ENCODE measurements around the gene WAPL.
A peak's percentile ranks its signal among the peaks of the same experiment; 100 is the strongest.
"Not testable (repeated sequence)": the region's sequence is repeated elsewhere in the genome, so short reads cannot be mapped to it uniquely, and the experiment has no call there.

WAPL gene

GRCh38 chr10:86521678-86522509 lies at the start of gene WAPL:
Gene WAPL, minus strand, starts transcription at chr10:86521792. Its CDS starts 3,723 bp downstream, at chr10:86518069.
- H3K4me3 ChIP-seq (ENCODE audit: low read depth, low read length), result peak within 1 kb of the TSS; percentile 93
- in situ Hi-C loops (cut with HindIII; ENCODE audit: low sequenced_read_pairs), result no loop called here
- no peak for TF ChIP-seq CTCF (IDR thresholded peaks at IDR 0.05; ENCODE audit: low read depth, low read length)
- peak; percentile 95 for DNase-seq (ENCODE audit: low read depth, low spot score)

- no peak for DNase-seq (ENCODE audit: low read depth, low spot score)
- H3K4me3 ChIP-seq (ENCODE audit: low read depth, low read length), result no peak overlapping the region
- in situ Hi-C loops (cut with HindIII; ENCODE audit: low sequenced_read_pairs), result no loop called here
- TF ChIP-seq CTCF (IDR thresholded peaks at IDR 0.05; ENCODE audit: low read depth, low read length), result no peak
These were observed 47.7 kb upstream of the WAPL start for GRCh38 chr10:86569335-86569734.

GRCh38 chr10:86566518-86566917 lies 44.9 kb upstream of the WAPL start:
- in situ Hi-C loops (cut with HindIII; ENCODE audit: low sequenced_read_pairs); H3K4me3 ChIP-seq (ENCODE audit: low read depth, low read length); DNase-seq (ENCODE audit: low read depth, low spot score): not testable (repeated sequence)

DNA sequence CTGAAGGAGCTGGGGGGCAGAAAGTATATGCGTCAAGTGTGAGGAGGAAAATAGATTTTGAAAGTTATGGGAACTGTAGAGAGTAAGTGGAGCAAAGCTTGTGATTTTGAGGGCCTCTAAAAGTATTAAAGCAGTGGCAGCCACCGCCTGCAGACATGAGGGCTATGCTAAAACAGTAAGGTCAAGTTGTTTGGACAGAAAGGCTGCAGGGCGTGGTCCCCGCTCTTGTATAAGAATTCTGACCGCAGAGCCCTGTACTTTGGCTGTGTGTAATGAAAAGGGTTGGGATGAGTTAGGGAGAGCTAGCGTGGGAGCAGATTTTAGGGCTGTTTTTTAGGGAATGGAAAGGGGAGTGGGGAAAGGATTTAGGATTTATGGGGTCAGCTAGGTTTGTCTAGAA lies 41.7 kb upstream of the WAPL start:
- in situ Hi-C loops (cut with HindIII; ENCODE audit: low sequenced_read_pairs); H3K4me3 ChIP-seq (ENCODE audit: low read depth, low read length); DNase-seq (ENCODE audit: low read depth, low spot score): not testable (repeated sequence)

- in situ Hi-C loops (cut with HindIII; ENCODE audit: low sequenced_read_pairs); DNase-seq (ENCODE audit: low read depth, low spot score); H3K4me3 ChIP-seq (ENCODE audit: low read depth, low read length): not testable (repeated sequence)
These were observed 37.1 kb upstream of the WAPL start for GRCh38 chr10:86558695-86559094.

DNA sequence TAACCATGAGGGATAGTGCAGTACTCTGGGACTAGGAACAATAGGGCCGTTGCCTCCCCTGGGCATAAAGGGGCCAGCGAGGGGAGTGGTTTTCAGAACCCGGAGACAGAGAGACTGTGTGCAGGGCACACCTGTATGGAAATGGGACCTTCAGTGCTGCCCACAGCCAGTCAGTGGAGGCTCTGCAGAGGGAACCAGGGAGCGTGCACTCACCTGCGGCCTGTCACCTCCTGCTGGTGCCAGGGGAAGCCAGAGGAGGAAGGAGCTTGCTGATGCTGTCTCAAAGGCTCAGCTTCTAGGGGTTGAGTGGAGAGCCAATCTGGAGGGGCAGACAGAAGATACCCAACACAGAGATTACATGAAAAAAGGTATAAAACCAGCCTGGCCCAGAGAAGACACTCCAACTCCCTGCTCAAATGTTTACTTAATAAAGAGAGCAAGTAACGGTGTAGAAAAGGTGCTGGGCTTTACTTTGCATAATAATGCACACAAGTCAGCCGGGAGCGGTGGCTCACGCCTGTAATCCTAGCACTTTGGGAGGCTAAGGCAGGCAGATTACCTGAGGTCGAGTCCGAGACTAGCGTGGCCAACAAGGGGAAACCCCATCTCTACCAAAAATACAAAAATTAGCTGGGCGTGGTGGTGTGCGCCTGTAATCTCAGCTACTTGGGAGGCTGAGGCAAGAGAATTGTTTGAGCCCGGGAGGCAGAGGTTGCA lies 35.5 kb upstream of the WAPL start:
- no peak for TF ChIP-seq CTCF (IDR thresholded peaks at IDR 0.05; ENCODE audit: low read depth, low read length)
- no peak for DNase-seq (ENCODE audit: low read depth, low spot score)
- H3K4me3 ChIP-seq (ENCODE audit: low read depth, low read length), result no peak overlapping the region
- in situ Hi-C loops (cut with HindIII; ENCODE audit: low sequenced_read_pairs), result no loop called here

DNA sequence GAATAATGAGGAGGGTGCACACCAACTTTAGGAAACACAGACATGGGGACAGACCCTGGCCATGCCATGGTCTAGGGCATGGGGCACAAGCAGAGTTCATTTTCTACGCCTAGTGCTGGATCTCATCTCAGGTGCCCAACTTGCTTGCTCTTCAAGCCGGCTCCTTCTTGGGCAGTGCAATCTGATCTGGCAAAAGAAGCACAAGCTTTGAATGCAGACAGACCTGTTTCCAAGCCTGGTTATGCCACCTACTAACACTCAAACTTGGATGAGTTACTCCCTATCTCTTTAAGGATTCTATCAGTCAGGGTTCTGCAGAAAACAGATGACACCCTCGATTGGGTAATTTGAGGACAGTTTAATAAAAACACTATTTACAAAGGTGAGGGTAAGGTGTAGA lies 34.9 kb upstream of the WAPL start:
- no peak overlapping the region for H3K4me3 ChIP-seq (ENCODE audit: low read depth, low read length)
- in situ Hi-C loops (cut with HindIII; ENCODE audit: low sequenced_read_pairs), result no loop called here
- TF ChIP-seq CTCF (IDR thresholded peaks at IDR 0.05; ENCODE audit: low read depth, low read length), result no peak
- no peak for DNase-seq (ENCODE audit: low read depth, low spot score)

GRCh38 chr10:86553639-86554038 lies 32.0 kb upstream of the WAPL start:
- no peak for DNase-seq (ENCODE audit: low read depth, low spot score)
- no peak overlapping the region for H3K4me3 ChIP-seq (ENCODE audit: low read depth, low read length)
- in situ Hi-C loops (cut with HindIII; ENCODE audit: low sequenced_read_pairs), result no loop called here
- TF ChIP-seq CTCF (IDR thresholded peaks at IDR 0.05; ENCODE audit: low read depth, low read length), result no peak

Data from astrocyte of the spinal cord (primary cell).